GM10847 (cell line): ENCODE measurements around the gene ZKSCAN5.

ENCODE experiments used
- POLR2A ChIP-seq: IDR thresholded peaks from 2 replicates; pipeline ENCODE4 v1.6.1; 2011; ENCODE audit not compliant: insufficient read length; ENCODE audit errors: extremely low read depth

Gene ZKSCAN5

GRCh38 chr7:99504603-99505323 is at the start of gene ZKSCAN5:
Gene ZKSCAN5, plus strand, starts transcription at chr7:99504662. Its CDS starts 1,383 bp downstream, at chr7:99506045.
- peak; percentile 72 for TF ChIP-seq POLR2A

DNA sequence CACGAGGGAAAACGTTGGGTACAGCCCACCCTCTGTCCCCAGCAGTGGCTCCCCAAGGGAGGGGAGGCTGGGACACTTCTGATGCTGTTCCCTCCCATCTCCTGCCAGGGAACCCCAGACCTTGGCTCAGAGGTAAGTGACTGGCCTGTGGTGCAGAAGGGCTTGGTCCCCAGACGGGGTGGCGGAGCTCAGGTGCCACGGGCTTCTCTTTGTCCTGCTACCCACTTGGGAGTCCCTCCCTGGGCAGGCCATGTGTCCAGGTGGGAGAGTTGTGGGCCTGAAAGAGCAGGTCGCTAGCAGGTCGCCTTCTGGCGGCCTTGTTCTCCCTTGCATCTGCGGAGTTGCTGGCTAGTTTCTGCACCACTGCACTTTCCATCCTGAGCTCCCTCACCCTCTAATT is 48.6 kb upstream of the ZKSCAN5 start:
- TF ChIP-seq POLR2A, result no peak

DNA sequence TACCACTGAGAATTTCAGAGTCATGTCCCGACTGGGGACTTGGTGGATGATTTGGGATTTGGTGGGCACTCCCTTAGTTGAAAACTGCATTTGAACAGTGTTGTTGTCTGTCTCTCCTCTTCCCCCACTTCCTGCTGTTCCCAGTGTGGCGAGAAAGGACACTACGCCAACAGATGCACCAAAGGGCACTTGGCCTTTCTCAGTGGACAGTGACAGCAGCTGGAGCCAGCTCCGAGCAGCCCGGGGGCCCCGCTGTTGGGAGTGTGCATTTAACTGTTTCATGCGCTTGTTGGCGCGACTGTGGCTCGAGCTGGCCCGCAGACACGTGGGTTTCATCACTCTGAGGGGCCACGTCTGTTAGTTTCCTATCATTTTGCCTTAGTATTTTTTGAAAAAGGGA is 48.2 kb upstream of the ZKSCAN5 start:
- no peak for TF ChIP-seq POLR2A

GRCh38 chr7:99457050-99457649 is 47.3 kb upstream of the ZKSCAN5 start:
- TF ChIP-seq POLR2A, result no peak

- TF ChIP-seq POLR2A, result no peak
Observed at GRCh38 chr7:99457650-99458493, 46.6 kb upstream of the ZKSCAN5 start.

DNA sequence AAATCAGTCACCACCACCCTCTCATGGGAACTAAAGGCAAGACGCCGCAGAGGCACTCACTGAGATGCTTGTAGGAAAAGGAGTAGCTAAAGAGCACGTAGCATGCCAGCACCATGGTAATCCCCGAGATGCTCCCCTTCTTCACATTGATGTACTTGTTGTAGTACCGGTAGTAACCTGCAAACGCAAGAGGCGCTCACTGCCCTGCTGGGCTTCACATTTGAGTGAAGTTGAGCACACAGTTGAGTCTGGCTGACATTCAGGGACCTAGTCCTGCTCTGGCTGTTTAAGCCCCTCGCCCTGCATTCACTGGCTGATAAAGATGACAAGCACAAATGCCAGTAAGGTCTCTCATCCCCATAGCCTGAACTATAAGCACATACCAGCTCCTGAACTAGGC is 45.4 kb upstream of the ZKSCAN5 start:
- TF ChIP-seq POLR2A, result no peak

DNA sequence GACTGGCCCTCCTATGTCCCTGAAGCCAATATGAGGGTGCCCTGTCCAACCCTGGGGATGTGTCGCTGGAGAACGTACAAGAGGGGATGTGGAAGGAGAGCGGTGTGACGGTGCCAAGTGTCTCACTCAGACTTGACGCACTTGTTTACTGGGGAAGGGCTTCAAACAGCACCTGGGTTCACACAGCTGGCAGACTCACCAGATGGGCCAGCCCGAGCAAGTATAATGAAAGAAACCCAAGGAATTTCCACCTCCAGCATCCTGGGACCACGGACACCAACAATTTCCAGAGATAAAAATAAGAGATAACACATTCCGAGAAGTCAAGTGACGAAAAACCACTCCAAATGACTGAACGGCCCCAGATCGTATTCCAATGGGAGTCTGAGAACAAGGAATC is 43.8 kb upstream of the ZKSCAN5 start:
- TF ChIP-seq POLR2A, result no peak

DNA sequence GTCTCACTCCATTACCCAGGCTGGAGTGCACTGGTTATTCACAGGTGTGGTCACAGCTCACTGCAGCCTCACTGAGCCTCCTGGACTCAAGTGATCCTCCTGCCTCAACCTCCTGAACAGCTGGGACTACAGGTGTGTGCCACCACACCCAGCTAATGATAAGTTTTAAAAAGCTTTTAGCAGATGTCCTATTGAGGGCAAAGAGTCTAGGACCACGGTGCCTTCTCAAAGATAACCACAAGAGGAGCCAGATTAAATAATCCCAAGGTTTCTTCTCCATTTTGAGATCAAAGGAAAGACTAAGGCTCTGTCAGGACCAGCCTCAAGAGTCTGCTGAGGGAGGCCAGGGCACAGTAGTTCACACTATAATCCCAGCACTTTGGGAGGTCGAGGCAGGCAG is 43.2 kb upstream of the ZKSCAN5 start:
- no peak for TF ChIP-seq POLR2A

- TF ChIP-seq POLR2A, result no peak
Observed at GRCh38 chr7:99465421-99465768, 39.1 kb upstream of the ZKSCAN5 start.

GRCh38 chr7:99468336-99468918 is 36.0 kb upstream of the ZKSCAN5 start:
- no peak for TF ChIP-seq POLR2A

DNA sequence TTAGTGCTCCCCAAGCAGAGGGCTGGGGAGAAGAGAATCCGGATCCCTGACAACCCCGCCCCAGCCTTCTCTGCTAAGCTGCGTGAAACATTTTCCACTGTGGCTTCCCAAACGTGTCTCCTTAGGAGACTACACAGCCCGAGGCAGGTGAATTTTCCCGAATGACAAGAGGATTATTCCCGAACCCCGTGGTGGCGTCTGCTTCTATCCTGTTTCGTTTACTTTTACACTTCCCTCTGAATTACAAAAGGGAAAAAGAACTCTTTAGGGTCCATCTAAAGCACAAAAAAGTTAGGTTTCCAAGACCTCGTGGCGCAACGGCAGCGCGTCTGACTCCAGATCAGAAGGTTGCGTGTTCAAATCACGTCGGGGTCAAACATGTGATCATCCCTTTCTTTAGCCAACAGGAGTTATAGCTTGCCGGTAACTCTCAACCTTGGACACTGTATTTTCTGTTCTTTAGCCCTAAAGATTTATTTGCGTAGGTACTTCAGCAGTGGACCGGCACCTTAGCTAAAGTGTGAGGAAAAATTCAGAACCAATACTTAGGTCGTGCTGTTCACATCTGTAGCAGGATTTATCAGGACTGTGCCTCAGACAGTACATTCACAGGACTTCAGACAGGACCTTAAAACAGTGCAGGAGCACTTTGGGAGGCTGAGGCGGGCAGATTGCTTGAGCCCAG is 34.9 kb upstream of the ZKSCAN5 start:
- no peak for TF ChIP-seq POLR2A

- TF ChIP-seq POLR2A, result peak; percentile 81
Observed at GRCh38 chr7:99472561-99473314, 31.7 kb upstream of the ZKSCAN5 start, which contains the start of gene ZNF789. Gene ZNF789, plus strand, starts transcription at chr7:99472890. Its CDS starts 3,567 bp downstream, at chr7:99476457.

- no peak for TF ChIP-seq POLR2A
Observed at GRCh38 chr7:99473315-99473596, 31.2 kb upstream of the ZKSCAN5 start.

DNA sequence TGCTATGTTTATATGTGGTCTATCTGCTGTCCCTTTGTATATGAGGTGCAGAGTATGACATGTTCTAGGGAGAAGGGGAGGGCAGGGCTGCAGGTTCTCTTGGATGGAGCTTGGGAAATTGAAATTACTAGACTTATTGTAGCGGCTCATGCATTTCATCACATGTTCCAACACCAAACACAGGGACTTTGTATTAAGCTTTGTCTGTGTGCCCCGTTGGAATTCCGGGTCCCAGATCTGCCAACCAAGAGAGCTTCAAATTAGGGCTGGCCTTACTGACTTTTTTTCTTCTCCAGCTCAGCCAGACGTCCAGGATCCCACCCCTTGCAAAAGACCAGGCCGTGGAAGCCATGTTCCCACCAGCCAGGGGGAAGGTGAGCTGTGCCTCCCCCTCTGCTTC is 28.4 kb upstream of the ZKSCAN5 start:
- TF ChIP-seq POLR2A, result no peak
